Mesodermal cell (in vitro differentiated cells): Measurements from ENCODE around the gene PRSS22.

ENCODE experiments used
- H3K27ac ChIP-seq: 2 replicates; pipeline ENCODE4 v1.7.0; 2013; ENCODE audit warnings: mild to moderate bottlenecking, low read depth, low read length, moderate library complexity; ENCODE audit not compliant: severe bottlenecking
- H3K36me3 ChIP-seq: 2 replicates; pipeline ENCODE4 v1.7.1; 2013; ENCODE audit warnings: mild to moderate bottlenecking, low read length, moderate library complexity; ENCODE audit not compliant: control insufficient read depth, insufficient read depth
- H3K4me1 ChIP-seq: one replicate; pipeline ENCODE4 v1.7.1; 2013; ENCODE audit warnings: mild to moderate bottlenecking, low read length; ENCODE audit not compliant: insufficient read depth, control insufficient read depth, poor library complexity, severe bottlenecking
- H3K4me3 ChIP-seq: 2 replicates; pipeline ENCODE4 v1.7.0; 2013; ENCODE audit warnings: low read length, control low read depth, mild to moderate bottlenecking; ENCODE audit not compliant: insufficient read depth, poor library complexity, severe bottlenecking; ENCODE audit errors: extremely low read depth
- H3K9me3 ChIP-seq: 2 replicates; pipeline ENCODE4 v1.7.1; 2013; ENCODE audit warnings: mild to moderate bottlenecking, low read length, moderate library complexity; ENCODE audit not compliant: control insufficient read depth
- WGBS, 2 experiments: methylation state at CpG; one replicate each; pipeline ENCODE4 v1.1.5; 2013; ENCODE audit warnings: missing lambda C conversion rate in 2 of 2; ENCODE audit not compliant: insufficient coverage in 2 of 2; 5-methylcytosine and 5-hydroxymethylcytosine counted together

Gene PRSS22

DNA sequence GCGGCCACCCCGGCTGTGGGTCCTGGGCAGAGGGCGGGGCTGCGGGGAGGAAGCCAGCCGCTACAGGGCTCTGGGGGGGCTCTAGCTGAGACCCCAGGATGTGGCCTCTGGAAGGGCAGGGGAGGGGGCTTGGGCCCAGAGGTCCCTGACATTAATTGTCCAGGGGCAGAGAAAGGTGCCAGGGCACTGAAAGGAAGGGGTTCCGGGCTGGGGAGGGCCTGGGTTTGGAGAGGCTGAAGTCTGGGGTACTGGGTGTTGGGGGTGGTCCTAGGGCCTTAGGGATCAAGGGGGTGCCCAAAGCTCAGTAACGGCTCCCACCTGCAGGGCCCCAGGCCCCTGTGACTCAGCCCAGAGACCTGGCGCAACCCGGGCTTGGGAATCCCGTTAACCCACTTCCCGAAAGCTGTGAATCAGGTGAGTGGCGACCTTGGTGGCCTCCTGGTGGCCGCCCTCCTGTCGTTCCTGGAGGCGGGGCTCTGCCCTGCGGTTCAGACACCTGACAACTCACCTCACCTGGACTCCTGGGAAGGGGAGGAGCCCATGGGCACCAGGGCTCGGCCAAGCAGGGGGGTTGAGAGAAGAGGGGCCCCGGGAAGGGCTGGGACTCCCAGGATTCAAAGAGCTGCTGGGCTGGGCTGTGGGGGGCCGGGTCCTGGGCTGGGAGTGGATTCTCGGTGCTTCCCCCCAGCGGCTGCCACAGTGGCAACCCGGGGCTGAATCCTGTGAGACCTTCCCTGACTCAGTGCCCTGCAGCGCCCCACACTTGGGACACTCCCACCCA lies 465 bp upstream of the PRSS22 start:
- Histone ChIP-seq H3K36me3 (no peaks in the 10 kb centered on the region), H3K4me3 (no peak overlapping the region), H3K27ac (no peak overlapping the region), H3K4me1 (no peaks in the 10 kb centered on the region), H3K9me3 (peaks cover 20% of the 10 kb centered on the region)
- whole genome bisulfite sequencing, 2 experiments = 22 to 29% methylated on average over 12 to 20 of the region's 23 CpGs

- Histone ChIP-seq H3K9me3 (peaks cover 20% of the 10 kb centered on the region), H3K27ac (no peak overlapping the region), H3K4me3 (no peak overlapping the region), H3K4me1 (no peaks in the 10 kb centered on the region), H3K36me3 (no peaks in the 10 kb centered on the region)
- 82 to 91% methylated on average over 18 to 19 of the region's 24 CpGs for WGBS, 2 experiments
These were observed 1.1 kb downstream of the PRSS22 start for GRCh38 chr16:2856686-2857450.

DNA sequence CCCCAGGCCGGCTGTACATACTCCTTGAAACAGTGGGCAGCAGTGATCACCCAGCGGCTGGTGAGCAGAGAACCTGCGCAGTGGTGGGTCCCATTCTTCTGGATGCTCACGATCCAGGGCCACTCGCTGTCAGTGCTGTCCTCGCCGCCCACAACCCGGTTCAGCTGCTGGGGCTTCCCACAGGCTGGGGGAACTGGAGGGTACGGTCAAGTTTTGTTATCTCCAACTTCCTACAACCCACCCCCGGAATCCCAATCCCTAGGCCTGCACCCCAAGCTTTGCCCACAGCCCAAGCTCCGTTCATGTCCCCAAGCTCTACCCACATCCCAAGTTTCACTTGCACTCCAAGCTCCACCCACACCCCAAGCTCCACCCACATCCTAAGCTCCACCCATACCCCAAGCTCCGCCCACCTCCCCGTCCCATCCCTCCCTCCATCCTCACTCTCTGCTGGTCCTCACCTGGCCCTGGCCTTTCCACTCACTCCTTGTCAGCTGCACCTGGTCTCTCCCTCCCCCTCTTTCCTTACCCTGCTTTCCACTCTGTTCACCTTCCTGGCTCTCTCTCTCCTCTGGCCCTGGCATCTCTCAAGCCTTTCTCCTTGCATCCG lies 1.8 kb downstream of the PRSS22 start:
- 85 to 93% methylated on average over 10 to 13 of the region's 14 CpGs for WGBS, 2 experiments
- H3K4me1 ChIP-seq = no peaks in the 10 kb centered on the region
- no peak overlapping the region for H3K27ac ChIP-seq
- peaks cover 19% of the 10 kb centered on the region for H3K9me3 ChIP-seq
- no peaks in the 10 kb centered on the region for H3K36me3 ChIP-seq
- H3K4me3 ChIP-seq = no peak overlapping the region

DNA sequence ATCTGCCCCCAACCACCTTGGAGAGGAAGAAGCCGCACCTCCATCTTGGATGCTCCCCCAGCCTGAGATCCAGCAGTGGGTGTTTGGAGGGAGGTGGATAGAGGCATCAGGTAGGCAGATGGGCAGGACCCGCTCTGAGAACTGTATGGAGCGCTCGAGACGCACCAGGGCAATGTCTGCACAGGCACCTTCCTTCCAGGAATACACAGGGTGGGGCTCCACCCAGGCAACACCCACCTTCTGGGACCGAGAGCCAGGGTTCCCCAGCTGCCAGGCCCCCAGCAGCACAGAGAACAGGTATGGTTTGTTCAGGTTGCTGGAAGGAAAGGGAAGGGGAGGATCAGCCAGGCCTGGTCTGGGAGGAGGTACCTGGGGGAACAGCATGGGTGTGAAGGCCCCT lies 2.4 kb downstream of the PRSS22 start:
- Histone ChIP-seq H3K27ac (no peak overlapping the region), H3K36me3 (no peaks in the 10 kb centered on the region), H3K9me3 (peaks cover 13% of the 10 kb centered on the region), H3K4me1 (no peaks in the 10 kb centered on the region), H3K4me3 (no peak overlapping the region)
- 84 to 91% methylated on average over 4 to 5 of the region's 6 CpGs for WGBS, 2 experiments

DNA sequence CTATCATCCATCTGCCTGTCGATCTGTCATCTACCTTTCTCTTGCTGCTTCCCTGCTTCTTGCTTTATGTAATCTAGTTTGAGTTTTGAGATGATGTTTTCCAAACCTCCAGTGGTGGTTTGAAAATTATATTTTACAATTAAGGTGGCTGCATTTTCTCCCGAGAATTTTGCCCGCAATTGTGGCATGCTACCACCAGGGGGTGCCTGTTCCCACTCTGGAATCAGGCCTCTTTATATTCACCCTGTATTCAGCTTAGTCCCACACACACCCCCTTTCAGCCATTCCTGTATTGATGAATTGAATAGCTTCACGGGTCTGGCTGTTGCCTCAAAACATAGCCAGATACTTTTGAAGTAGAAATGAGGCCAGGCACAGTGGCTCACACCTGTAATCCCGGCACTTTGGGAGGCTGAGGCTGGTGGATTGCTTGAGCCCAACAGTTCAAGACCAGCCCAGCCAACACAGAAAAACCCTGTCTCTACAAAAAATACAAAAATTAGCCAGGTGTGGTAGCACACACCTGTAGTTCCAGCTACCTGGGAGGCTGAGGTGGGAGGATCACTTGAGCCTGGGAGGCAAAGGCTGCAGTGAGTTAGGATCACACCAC lies 3.2 kb downstream of the PRSS22 start:
- Histone ChIP-seq H3K4me1 (no peaks in the 10 kb centered on the region), H3K9me3 (peaks cover 8% of the 10 kb centered on the region), H3K4me3 (no peak overlapping the region), H3K27ac (no peak overlapping the region), H3K36me3 (no peaks in the 10 kb centered on the region)
- WGBS, 2 experiments = 50 to 81% methylated on average over 2 of the region's 5 CpGs

- no peak overlapping the region for H3K4me3 ChIP-seq
- H3K36me3 ChIP-seq = no peaks in the 10 kb centered on the region
- H3K9me3 ChIP-seq = peaks cover 8% of the 10 kb centered on the region
- no peak overlapping the region for H3K27ac ChIP-seq
- H3K4me1 ChIP-seq = no peaks in the 10 kb centered on the region
- WGBS, 2 experiments = 90 to 97% methylated on average over 15 to 16 of the region's 18 CpGs
These were observed 4.4 kb downstream of the PRSS22 start for GRCh38 chr16:2853531-2854073.

- peaks cover 8% of the 10 kb centered on the region for H3K9me3 ChIP-seq
- 88 to 90% methylated on average over 36 to 55 of the region's 56 CpGs for WGBS, 2 experiments
These were observed 5.1 kb downstream of the PRSS22 start for GRCh38 chr16:2852731-2853507.

DNA sequence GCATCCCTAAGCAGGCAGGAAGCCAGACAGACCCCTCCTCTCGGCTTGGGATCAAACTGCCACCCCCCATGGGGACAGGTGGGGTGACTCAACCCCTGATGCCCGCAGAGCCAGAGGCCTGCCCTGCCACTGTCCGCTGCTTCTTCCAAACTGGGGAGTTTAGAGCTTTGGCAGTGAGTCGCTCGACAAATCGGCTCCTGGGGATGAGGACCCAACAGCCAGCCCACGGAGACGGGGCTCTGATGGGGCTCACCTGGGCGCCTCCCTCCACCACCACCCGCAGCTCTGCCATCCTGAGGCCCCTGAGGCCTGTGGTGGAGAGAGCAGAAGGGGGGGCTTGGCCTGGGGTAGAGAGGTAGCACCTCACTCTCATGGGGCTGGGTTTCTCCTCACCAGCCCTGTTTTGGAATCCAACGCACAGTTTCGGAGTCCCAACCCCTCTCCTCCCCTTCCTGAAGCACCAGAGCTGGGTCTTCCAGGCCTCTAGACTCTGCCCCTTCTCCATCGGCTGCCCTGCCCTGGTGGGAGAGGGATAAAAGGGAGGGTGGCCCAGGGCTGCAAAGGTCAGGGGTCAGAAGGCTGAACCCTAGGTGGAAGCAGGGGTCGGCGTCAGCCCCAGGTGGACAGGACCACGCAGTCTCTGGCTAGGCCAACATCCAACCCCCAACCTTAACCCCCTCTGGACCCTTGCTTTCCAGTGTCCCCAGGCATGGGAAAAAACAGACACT lies 5.8 kb downstream of the PRSS22 start:
- H3K36me3 ChIP-seq = no peaks in the 10 kb centered on the region
- H3K9me3 ChIP-seq = peaks cover 8% of the 10 kb centered on the region
- WGBS, 2 experiments = 84 to 86% methylated on average over 7 to 9 of the region's 16 CpGs
- H3K27ac ChIP-seq = no peak overlapping the region
- no peak overlapping the region for H3K4me3 ChIP-seq
- H3K4me1 ChIP-seq = no peaks in the 10 kb centered on the region

More at GRCh38 chr16:2852731-2853507, 5.1 kb downstream of the PRSS22 start:
- no peak overlapping the region for H3K4me3 ChIP-seq
- no peaks in the 10 kb centered on the region for H3K4me1 ChIP-seq
- H3K27ac ChIP-seq = no peak overlapping the region
- no peaks in the 10 kb centered on the region for H3K36me3 ChIP-seq

DNA sequence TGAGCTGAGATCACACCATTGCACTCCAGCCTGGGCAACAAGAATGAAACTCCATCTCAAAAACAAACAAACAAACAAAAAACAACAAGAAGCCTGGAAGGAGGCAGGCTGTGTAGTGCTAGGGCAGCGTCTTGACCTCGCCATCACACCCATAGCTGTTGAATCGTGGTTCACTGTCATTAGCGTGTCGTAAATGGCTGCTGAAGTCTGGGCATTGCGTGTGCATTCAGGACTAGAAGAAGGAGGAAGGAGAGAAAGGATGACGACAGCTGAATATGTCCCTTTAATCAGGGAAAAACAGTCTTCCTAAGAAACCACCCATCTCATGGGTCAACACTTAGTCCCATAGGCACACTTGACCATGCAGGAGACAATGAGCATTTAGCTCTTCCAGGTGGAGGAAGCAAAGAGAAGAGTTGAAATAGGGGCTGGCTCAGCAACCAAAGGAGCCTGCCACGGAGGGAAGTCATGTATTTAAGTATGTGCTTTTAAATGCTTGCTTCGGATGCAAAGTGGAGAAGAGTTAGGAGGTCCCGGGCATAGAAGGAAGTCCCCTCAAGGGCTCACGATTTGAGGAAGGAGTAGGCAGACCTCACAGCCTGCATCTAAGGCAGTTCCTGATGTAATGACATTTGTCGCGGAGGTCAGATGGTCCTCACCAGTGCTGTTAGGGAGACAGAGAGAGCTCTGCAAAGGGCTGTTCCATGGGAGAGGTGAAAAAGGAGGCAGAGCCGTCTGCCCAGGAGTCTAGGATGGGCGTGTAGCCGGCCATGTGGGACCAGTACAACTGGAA lies 8.8 kb downstream of the PRSS22 start:
- H3K27ac ChIP-seq = no peak overlapping the region
- no peaks in the 10 kb centered on the region for H3K4me1 ChIP-seq
- 90 to 95% methylated on average over 13 to 14 of the region's 16 CpGs for WGBS, 2 experiments
- H3K4me3 ChIP-seq = no peak overlapping the region
- H3K9me3 ChIP-seq = peaks cover under 1% of the 10 kb centered on the region
- no peaks in the 10 kb centered on the region for H3K36me3 ChIP-seq
